GM21619 (cell line): Measurements from ENCODE around the gene KLHL26.

Experiments
- ATAC-seq: cut with Tn5 transposase; IDR thresholded peaks from one replicate; pipeline ENCODE4 v1.9.1; 2021; ENCODE audit not compliant: unreplicated experiment

KLHL26 gene

GRCh38 chr19:18712981-18713380, 76.2 kb downstream of the KLHL26 start:
- ATAC-seq: no peak

GRCh38 chr19:18713550-18714117, 76.8 kb downstream of the KLHL26 start:
- ATAC-seq: no peak

GRCh38 chr19:18715416-18715815, 78.6 kb downstream of the KLHL26 start:
- ATAC-seq: no peak

DNA sequence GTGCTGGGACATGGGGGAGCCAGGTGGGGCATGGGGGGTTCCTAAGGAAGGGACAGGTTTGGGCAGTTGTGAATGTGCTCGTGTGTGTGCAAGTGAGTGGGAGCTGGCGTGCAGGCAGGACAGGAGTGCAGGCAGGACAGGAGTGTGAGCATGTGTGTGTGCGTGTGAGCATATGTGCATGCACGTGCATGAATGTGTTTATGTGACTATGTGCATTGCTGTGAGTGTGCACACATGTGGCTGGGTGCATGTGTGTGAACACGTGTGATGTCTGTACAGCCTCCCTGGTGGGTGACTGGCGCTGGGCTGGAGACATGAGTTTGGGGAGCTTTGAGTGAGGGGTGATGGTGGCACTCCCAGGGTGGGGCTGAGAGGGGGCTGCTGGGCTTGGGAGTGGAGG, 80.0 kb downstream of the KLHL26 start:
- ATAC-seq: no peak

- no peak for ATAC-seq
Observed at GRCh38 chr19:18717601-18718000, 80.8 kb downstream of the KLHL26 start.

DNA sequence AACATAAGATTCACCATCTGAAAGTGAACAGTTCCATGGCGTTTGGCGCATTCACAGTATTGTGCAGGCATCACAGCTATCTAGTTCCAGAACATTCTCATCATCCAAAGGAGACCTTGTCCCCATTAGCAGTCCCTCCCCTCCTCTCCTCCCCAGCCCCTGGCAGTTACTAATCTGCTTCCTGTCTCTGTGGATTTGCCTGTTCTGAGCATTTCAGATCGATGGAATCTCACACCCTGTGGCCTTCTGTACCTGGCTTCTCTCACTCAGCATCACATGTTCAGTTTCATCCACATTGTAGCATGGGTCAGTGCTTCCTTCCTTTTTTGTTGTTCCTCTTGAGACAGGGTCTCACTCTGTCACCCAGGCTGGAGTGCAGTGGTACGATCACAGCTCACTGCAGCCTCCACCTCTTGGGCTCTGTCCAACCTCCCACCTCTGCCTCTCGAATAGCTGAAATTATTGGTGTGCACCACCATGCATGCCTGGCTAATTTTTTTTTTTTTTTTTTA, 81.2 kb downstream of the KLHL26 start:
- no peak for ATAC-seq

DNA sequence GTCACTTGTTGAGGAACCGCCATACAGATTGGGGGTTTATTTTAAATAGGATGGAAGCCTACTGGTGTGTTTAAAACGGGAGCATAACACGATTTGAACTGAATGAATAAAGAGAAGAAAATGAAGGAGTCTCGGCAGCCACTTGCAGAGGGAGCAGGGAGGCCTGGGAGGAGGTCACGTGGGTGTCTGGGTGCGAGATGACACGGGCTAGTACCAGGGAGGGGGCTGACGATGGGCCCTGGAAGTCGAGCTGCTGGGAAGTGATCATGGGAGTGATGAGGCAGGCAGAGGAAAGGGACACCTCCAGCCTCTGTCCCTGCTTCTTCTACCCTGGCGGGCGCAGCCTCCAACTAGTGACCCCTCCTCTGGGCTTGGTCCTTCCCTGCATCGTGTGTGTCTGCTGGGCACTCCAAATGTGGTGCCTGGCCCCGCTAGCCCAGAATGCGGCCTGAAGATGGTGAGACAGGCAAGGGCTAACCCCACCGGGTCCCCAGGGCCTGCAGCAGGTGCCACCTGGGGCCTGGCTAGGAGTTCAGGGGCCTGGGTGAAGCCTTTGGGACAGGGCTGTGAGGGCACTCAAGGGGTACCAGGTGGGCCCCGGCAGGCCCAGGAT, 82.1 kb downstream of the KLHL26 start:
- ATAC-seq: no peak

DNA sequence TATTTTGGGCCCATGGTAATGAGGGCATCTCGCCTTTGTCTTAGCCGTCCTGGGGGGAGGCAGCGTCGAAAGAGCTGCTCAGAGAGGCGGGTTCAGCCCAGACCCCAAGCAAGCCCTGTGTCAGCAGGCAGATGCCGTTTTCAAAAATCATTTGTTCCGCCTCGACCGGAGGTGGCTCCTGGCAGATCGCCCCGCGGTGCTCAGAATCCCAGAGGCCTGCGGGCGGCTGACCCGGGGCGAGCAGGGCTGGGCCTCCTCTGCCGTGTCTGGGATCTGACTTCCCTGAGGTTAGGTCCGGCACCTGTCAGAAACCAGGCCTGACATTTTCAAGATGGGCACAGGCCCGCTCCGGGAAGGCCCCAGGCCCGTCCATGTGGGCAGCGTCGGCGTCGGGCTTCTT, 82.7 kb downstream of the KLHL26 start:
- no peak for ATAC-seq
